Ishikawa (cell line): Measurements from ENCODE around the gene SGSH.

Experiments
- CEBPB ChIP-seq: IDR thresholded peaks from 2 replicates; pipeline ENCODE4 v1.6.1; 2012
- CREB1 ChIP-seq: IDR thresholded peaks from 2 replicates; pipeline ENCODE4 v1.6.1; 2012; ENCODE audit warnings: low read depth
- EGR1 ChIP-seq: IDR thresholded peaks from 2 replicates; pipeline ENCODE4 v1.6.1; 2012
- EP300 ChIP-seq: IDR thresholded peaks from 2 replicates; pipeline ENCODE4 v1.6.1; 2012; ENCODE audit warnings: borderline replicate concordance
- FOXM1 ChIP-seq: IDR thresholded peaks from 2 replicates; pipeline ENCODE4 v1.6.1; 2012; ENCODE audit warnings: low read depth, borderline replicate concordance
- MAX ChIP-seq: IDR thresholded peaks from 2 replicates; pipeline ENCODE4 v1.6.1; 2012
- NFIC ChIP-seq: IDR thresholded peaks from 2 replicates; pipeline ENCODE4 v1.6.1; 2012
- RAD21 ChIP-seq: IDR thresholded peaks from 2 replicates; pipeline ENCODE4 v1.6.1; 2012; ENCODE audit warnings: low read depth
- REST ChIP-seq: IDR thresholded peaks from 2 replicates; pipeline ENCODE4 v1.6.1; 2012; ENCODE audit warnings: low read depth, mild to moderate bottlenecking
- TAF1 ChIP-seq: IDR thresholded peaks from 2 replicates; pipeline ENCODE4 v1.6.1; 2012; ENCODE audit warnings: low read depth, mild to moderate bottlenecking
- TCF12 ChIP-seq: IDR thresholded peaks from 2 replicates; pipeline ENCODE4 v1.6.1; 2012; ENCODE audit warnings: low read depth
- TEAD4 ChIP-seq: IDR thresholded peaks from 2 replicates; pipeline ENCODE4 v1.6.1; 2012
- USF1 ChIP-seq: IDR thresholded peaks from 2 replicates; pipeline ENCODE4 v1.6.1; 2012
- YY1 ChIP-seq: IDR thresholded peaks from 2 replicates; pipeline ENCODE4 v1.6.1; 2012; ENCODE audit warnings: low read depth
- ZBTB7A ChIP-seq: IDR thresholded peaks from 2 replicates; pipeline ENCODE4 v1.6.1; 2012; ENCODE audit warnings: low read depth

Gene SGSH

GRCh38 chr17:80208050-80208449 lies 12.1 kb downstream of the SGSH start:
- no peak for TF ChIP-seq ZBTB7A
- no peak for TF ChIP-seq YY1
- TF ChIP-seq TAF1, result no peak
- no peak for TF ChIP-seq TEAD4
- no peak for TF ChIP-seq FOXM1
- TF ChIP-seq REST, result no peak
- TF ChIP-seq NFIC, result no peak
- TF ChIP-seq EGR1, result no peak
- no peak for TF ChIP-seq TCF12
- no peak for TF ChIP-seq MAX
- TF ChIP-seq EP300, result no peak
- TF ChIP-seq CREB1, result no peak

- TF ChIP-seq CEBPB (no peak), CREB1 (no peak), NFIC (no peak), RAD21 (no peak), MAX (no peak), REST (no peak), TEAD4 (no peak), YY1 (no peak), EGR1 (no peak), ZBTB7A (no peak), FOXM1 (no peak), EP300 (no peak), TAF1 (no peak)
These were observed 14.3 kb downstream of the SGSH start for GRCh38 chr17:80205811-80206210.

- TF ChIP-seq TEAD4 (no peak), EP300 (no peak), REST (no peak), CEBPB (no peak)
These were observed 15.3 kb downstream of the SGSH start for GRCh38 chr17:80204626-80205468.

GRCh38 chr17:80203471-80203963 lies 16.6 kb downstream of the SGSH start:
- TF ChIP-seq TEAD4, result no peak
- no peak for TF ChIP-seq MAX
- no peak for TF ChIP-seq TAF1
- no peak for TF ChIP-seq EGR1
- TF ChIP-seq FOXM1, result no peak
- TF ChIP-seq CEBPB, result no peak
- no peak for TF ChIP-seq ZBTB7A
- TF ChIP-seq REST, result no peak
- no peak for TF ChIP-seq YY1
- no peak for TF ChIP-seq EP300
- TF ChIP-seq USF1, result no peak
- TF ChIP-seq CREB1, result no peak
- TF ChIP-seq NFIC, result no peak
- no peak for TF ChIP-seq TCF12
